HG03457 (cell line): Measurements from ENCODE around the gene KATNAL2.

ENCODE experiments used
- ATAC-seq: cut with Tn5 transposase; IDR thresholded peaks from one replicate; pipeline ENCODE4 v1.9.1; 2021; ENCODE audit warnings: moderate number of reproducible peaks; ENCODE audit not compliant: unreplicated experiment

Gene KATNAL2

GRCh38 chr18:46917108-46917802, at the start of gene KATNAL2, which contains the start of gene PIAS2:
TSS of gene KATNAL2 (plus strand) at chr18:46917602. CDS start at chr18:46946873, 29,271 bp downstream.
TSS of gene PIAS2 (minus strand) at chr18:46917507. CDS start at chr18:46917345, 162 bp downstream.
- ATAC-seq, result peak; percentile 76

- ATAC-seq, result no peak
Measured at GRCh38 chr18:46868169-46868921, 49.1 kb upstream of the KATNAL2 start.

- ATAC-seq, result no peak
Measured at GRCh38 chr18:46877329-46877987, 39.9 kb upstream of the KATNAL2 start.

- no peak for ATAC-seq
Measured at GRCh38 chr18:46883180-46883579, 34.2 kb upstream of the KATNAL2 start.

GRCh38 chr18:46886893-46887292, 30.5 kb upstream of the KATNAL2 start:
- ATAC-seq, result no peak

GRCh38 chr18:46888965-46889364, 28.4 kb upstream of the KATNAL2 start:
- no peak for ATAC-seq

GRCh38 chr18:46891742-46892214, 25.6 kb upstream of the KATNAL2 start:
- ATAC-seq, result peak; percentile 73

GRCh38 chr18:46892842-46893241, 24.6 kb upstream of the KATNAL2 start:
- peak; percentile 53 for ATAC-seq

GRCh38 chr18:46893360-46893759, 24.0 kb upstream of the KATNAL2 start:
- no peak for ATAC-seq

GRCh38 chr18:46894124-46894523, 23.3 kb upstream of the KATNAL2 start:
- ATAC-seq, result no peak

GRCh38 chr18:46899274-46899948, 18.0 kb upstream of the KATNAL2 start:
- ATAC-seq, result no peak

GRCh38 chr18:46903406-46903805, 14.0 kb upstream of the KATNAL2 start:
- no peak for ATAC-seq

GRCh38 chr18:46909497-46909896, 7.9 kb upstream of the KATNAL2 start:
- no peak for ATAC-seq

GRCh38 chr18:46910856-46911255, 6.5 kb upstream of the KATNAL2 start:
- ATAC-seq, result no peak

- no peak for ATAC-seq
Measured at GRCh38 chr18:46915800-46916550, 1.4 kb upstream of the KATNAL2 start.

- no peak for ATAC-seq
Measured at GRCh38 chr18:46916551-46917107, 773 bp upstream of the KATNAL2 start.

- ATAC-seq, result no peak
Measured at GRCh38 chr18:46917803-46918600, 600 bp downstream of the KATNAL2 start.

- ATAC-seq, result no peak
Measured at GRCh38 chr18:46920067-46920466, 2.7 kb downstream of the KATNAL2 start.

- ATAC-seq, result no peak
Measured at GRCh38 chr18:46920653-46921052, 3.3 kb downstream of the KATNAL2 start.
